ENCODE measurements around the gene EIF1B. TPM values are rescaled to one million over a fixed set of nuclear protein-coding genes. Genes with fewer than 3 reads are reported as not detected.

Gene EIF1B
- total RNA-seq, 1 donor from 2014 or later = 55.4 TPM

DNA sequence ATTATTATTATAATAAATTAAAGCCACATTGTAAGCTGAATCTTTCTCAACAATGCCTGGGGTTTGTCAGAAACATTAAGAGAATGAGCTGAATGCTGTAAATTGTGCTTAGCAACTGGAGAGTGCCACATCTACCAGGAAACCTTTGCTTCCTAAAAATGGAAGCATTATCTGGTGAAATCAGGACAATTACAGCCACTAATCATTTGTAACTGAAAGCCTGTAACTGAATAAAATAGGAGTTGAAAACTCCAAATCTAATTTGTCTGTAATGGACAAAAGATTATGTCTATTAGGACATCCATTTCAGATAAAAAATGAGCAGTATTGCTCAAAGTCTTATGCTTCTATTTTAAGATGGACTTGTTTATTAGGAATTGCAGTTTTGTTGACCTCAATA is 32.2 kb downstream of the EIF1B start:
- DNase-seq = no peak

DNA sequence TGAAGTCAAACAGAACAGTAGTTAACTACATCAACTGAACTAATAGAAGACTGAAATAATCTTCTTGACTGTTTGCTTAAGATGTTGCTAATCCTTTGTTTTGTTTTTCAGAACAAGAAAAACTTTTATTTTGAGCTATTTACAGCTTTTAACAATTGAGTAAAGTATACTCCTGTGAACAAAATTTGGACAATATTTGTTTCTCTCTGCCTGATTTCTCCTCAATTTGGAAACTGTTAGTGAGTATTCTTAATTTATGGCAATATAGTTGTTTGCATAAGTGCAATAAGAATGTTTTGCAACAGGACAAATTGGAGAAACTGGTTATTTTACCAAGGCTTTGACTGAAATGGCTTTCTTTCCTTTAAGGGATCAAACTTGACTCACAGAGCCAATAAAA is 41.0 kb downstream of the EIF1B start:
- no peak for DNase-seq

DNA sequence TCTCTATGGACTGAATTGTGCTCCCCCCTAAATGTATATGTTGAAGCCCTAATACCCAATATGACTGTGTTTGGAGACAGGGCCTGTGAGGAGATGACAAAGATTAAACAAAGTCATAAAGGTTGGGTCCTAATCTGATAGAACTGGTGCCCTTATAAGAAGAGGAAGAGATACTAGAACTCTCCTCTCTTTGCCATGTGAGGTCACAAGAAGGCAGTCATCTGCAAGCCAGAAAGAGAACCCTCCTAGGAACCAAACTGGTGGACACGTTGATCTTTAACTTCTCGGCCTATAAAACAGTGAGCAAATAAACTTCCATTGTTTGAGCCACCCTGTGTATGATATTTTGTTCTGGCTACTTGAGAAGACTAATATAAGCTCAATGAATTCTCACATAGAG is 45.9 kb downstream of the EIF1B start:
- no peak for DNase-seq

DNA sequence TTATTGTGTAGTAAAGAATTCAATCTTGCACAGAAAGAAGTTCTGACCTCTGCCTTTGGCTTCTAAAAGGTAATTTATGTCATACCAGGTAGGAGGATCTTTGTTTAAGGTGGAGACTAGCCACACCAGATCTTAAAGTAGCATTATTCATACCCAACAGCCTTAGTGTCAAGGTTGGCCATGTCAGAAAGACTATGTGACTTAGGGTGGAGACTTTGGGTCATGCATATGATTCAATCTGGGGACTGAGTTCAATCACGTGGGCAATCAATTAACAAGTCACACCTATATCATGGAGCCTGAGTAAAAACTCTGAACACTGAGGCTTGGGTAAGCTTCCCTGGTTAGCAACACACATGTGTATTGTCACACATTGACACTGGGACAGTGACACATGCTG is 48.9 kb downstream of the EIF1B start:
- DNase-seq = no peak

Other genes with a start within 250 kb of the EIF1B start
- gene ENTPD3, start 77.5 kb downstream of the EIF1B start, total RNA-seq = 1.6 TPM
- 165 TPM for gene RPL14, start 147.6 kb downstream of the EIF1B start, total RNA-seq
- 5.9 TPM for gene ZNF619, start 167.4 kb downstream of the EIF1B start, total RNA-seq
- gene ZNF620, start 196.3 kb downstream of the EIF1B start, total RNA-seq = 13.6 TPM
- 10.9 TPM for gene ZNF621, start 215.3 kb downstream of the EIF1B start, total RNA-seq

All from occipital lobe (tissue), 2 donors.